Measurements from ENCODE around the gene PARD3B.

GRCh38 chr2:204917089-204917701 is 371.9 kb downstream of the PARD3B start:
- TF ChIP-seq CTCF (conservative IDR thresholded peaks at IDR 0.05; ENCODE audit: low read depth, low read length), result no peak
- TF ChIP-seq EZH2 (IDR thresholded peaks at IDR 0.05; ENCODE audit: low read length, unreplicated experiment), result no peak

Measured in PC-3 (cell line).